MG63 (cell line): ENCODE measurements around the gene KIAA1614. TPM values are rescaled to one million over a fixed set of nuclear protein-coding genes. Genes with fewer than 3 reads are reported as not detected.

Experiments used
- DNase-seq: peaks from one replicate; pipeline ENCODE4 v3.0.0-alpha.2; 2020
- H3K27me3 ChIP-seq: fragments of 250-450 bp; sonication (Bioruptor Pico); 2 replicates; pipeline ENCODE4 v1.5.1; 2020; ENCODE audit warnings: mild to moderate bottlenecking, moderate library complexity
- H3K36me3 ChIP-seq: fragments of 250-450 bp; sonication (Bioruptor Pico); 2 replicates; pipeline ENCODE4 v1.5.1; 2020; ENCODE audit warnings: mild to moderate bottlenecking, moderate library complexity
- H3K4me3 ChIP-seq: fragments of 250-450 bp; sonication (Bioruptor Pico); 2 replicates; pipeline ENCODE4 v1.5.1; 2020; ENCODE audit warnings: mild to moderate bottlenecking, moderate library complexity
- H3K9me3 ChIP-seq: fragments of 250-450 bp; sonication (Bioruptor Pico); 2 replicates; pipeline ENCODE4 v1.5.1; 2020; ENCODE audit warnings: mild to moderate bottlenecking, moderate library complexity
- total RNA-seq: library from RNA; depleted of rRNA; stranded (reverse); fragments of >200 nt; shearing (Covaris generic); gene quantifications from 2 replicates; pipeline ENCODE4 v1.2.3, GENCODE V29; 2014; ENCODE audit warnings: low replicate concordance; rRNA removed

Gene KIAA1614
- total RNA-seq, 1 experiment from 2014 or later, result 13.8 TPM

- no peak for DNase-seq
- Histone ChIP-seq H3K36me3 (peaks cover 51% of the 10 kb centered on the region), H3K4me3 (no peak overlapping the region), H3K9me3 (no peaks in the 10 kb centered on the region), H3K27me3 (no peaks in the 10 kb centered on the region)
Measured at GRCh38 chr1:180988253-180988752, 75.6 kb downstream of the KIAA1614 start.

DNA sequence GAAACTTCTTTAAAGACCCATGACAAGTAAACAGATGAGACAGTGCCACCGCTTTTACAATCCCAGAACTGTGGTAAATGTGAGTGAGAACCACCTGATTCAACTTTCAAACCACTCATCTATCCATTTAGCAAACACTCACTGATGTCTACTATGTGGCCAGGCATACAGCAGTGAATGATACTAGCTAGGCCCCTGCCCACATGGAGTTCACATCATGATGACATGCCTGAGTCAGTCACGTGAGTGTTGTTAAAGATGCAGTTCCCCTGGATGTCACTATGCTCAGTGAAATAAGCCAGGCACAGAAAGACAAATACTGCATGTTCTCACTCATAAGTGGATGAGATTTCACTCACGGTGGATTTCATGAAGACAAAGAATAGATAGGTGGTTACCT lies 81.6 kb downstream of the KIAA1614 start:
- H3K36me3 ChIP-seq, result peaks cover 30% of the 10 kb centered on the region
- no peak for DNase-seq
- H3K4me3 ChIP-seq, result no peak overlapping the region
- no peaks in the 10 kb centered on the region for H3K9me3 ChIP-seq
- H3K27me3 ChIP-seq, result no peaks in the 10 kb centered on the region

DNA sequence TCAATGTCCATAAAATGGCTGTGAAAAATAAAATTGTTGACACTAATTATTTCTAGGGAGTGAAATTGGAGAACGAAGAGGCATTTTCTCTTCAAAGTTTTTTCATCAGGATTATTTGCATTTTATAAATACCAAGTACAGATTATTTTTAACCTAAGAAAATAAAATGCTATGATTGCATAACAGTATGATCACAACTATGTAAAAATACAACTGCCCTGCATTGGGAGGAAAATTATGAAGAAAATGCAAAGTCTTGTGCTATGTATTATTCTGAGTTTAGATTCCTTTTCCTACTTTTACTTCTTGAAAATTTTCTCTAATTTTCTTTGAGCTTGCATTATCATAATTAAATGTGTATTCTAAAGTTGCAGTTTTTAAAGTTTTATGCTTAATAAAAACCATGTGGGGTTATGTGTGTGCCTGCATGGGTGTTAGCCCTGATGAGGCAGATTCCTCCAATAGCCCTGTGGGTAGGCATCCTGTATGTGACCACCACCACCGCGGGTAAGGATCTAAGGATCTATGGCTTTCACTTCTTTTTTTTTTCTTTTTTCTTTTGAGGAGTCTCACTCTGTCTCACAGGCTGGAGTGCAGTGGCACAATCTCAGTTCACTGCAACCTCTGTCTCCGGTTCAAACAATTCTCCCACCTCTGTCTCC lies 85.3 kb downstream of the KIAA1614 start:
- Histone ChIP-seq H3K9me3 (no peaks in the 10 kb centered on the region), H3K4me3 (no peak overlapping the region), H3K27me3 (no peaks in the 10 kb centered on the region), H3K36me3 (peaks cover 33% of the 10 kb centered on the region)
- DNase-seq, result no peak

Other genes with a start within 250 kb of the KIAA1614 start
- 23.8 and 27.7 TPM in 2 replicates for gene STX6, start 110.0 kb downstream of the KIAA1614 start, total RNA-seq
- gene MR1, start 121.1 kb downstream of the KIAA1614 start, total RNA-seq, result 7.6 and 15.3 TPM in 2 replicates
- 10.5 and 17.8 TPM in 2 replicates for gene IER5, start 175.8 kb downstream of the KIAA1614 start, total RNA-seq